ENCODE results near the gene CFHR4.
"Not testable (repeated sequence)": the region's sequence is repeated elsewhere in the genome, so short reads cannot be mapped to it uniquely, and the experiment has no call there.

The CFHR4 gene

DNA sequence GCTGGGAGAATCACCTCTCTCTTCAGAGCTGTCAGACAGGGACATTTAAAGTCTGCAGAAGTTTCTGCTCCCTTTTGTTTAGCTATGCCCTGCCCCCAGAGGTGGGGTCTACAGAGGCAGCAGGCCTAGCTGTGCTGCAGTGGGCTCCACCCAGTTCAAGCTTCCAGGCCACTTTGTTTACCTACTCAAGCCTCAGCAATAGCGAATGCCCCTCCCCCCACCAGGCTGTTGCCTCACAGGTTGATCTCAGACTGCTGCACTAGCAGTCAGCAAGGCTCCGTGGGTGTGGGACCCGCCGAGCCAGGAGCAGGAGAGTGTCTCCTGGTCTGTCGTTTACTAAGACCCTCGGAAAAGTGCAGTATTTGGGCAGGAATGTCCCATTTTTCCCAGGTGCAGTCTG lies 53.6 kb downstream of the CFHR4 start:
- not testable (repeated sequence) for DNase-seq (ENCODE audit: low spot score)

- not testable (repeated sequence) for DNase-seq (ENCODE audit: low spot score)
Measured at GRCh38 chr1:196943568-196943967, 55.7 kb downstream of the CFHR4 start, which contains the start of gene CFHR2. Gene CFHR2 (plus strand): TSS chr1:196943738. CDS start chr1:196943881, 143 bp downstream.

DNA sequence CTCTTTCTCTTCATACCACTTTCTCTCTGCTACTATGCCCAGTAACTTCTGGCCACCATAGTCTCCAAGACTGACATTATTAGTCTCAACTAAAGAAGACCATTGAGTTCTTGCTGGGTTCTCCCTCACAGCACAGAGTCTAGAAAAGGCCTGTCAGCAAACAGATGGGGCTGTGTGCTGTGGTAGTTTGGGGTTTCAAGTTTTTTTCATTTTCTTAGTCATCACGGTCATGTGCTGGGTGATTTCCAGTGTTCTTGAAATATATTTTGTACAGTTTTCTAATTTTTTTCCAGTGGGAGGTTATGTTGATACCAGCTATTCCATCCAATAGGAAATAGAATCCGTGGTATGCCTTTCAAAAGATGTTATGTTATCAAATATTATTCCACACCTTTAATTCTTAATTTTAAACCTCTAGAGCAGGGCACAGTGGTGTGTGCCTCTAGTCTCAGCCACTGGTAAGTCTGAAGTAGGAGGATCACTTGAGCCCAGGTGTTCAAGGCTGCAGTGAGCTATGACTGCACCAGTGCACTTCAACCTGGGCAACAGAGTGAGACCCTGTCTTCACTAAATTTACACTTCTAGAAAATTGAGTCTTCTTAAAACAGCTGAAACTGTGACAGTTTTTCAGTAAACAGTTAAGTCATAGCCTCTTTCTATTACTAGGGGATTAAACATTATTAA lies 64.0 kb downstream of the CFHR4 start:
- DNase-seq (ENCODE audit: low spot score), result no peak

GRCh38 chr1:196954778-196955177 lies 66.9 kb downstream of the CFHR4 start:
- no peak for DNase-seq (ENCODE audit: low spot score)

DNA sequence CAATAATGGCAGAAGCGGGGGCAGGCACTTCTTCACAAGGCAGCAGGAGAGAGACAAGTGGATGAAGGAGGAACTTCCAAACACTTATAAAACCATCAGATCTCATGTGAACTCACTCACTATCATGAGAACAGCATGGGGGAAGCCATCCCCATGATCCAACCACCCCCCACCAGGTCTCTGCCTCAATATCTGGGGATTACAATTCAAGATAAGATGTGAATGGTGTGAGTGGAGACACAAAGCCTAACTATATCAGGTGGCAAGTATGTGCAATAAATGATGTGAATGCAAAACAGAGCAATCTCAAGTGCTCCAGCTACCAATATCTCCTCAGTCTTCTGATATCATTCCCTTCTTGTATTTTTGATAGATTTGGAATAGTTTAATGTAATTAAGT lies 68.1 kb downstream of the CFHR4 start:
- DNase-seq (ENCODE audit: low spot score), result no peak

- DNase-seq (ENCODE audit: low spot score), result no peak
Measured at GRCh38 chr1:196960854-196961253, 73.0 kb downstream of the CFHR4 start.
